K562 (cell line): ENCODE data around the gene DYNLT2.

ENCODE experiments used
- CTCF ChIP-seq, 3 experiments: IDR thresholded peaks in 2 of 3; conservative IDR thresholded peaks in 1 of 3; 2 replicates each; pipeline ENCODE4 v1.5.1; 2011 to 2012; ENCODE audit warnings: low read length in 3 of 3, mild to moderate bottlenecking in 3 of 3, control low read depth in 2 of 3, improper control_type of control experiment in 1 of 3, inconsistent platforms in 1 of 3, low read depth in 1 of 3, mixed read lengths in 1 of 3, moderate library complexity in 1 of 3; ENCODE audit not compliant: insufficient read depth in 2 of 3
- ELF2 ChIP-seq: fragments of 250-450 bp; sonication (Bioruptor Pico); IDR thresholded peaks from 2 replicates; pipeline ENCODE4 v1.5.0; 2021; ENCODE audit warnings: mild to moderate bottlenecking
- EWSR1 ChIP-seq: fragments of 450-650 bp; IDR thresholded peaks from 2 replicates; pipeline ENCODE4 v1.6.1; 2018; ENCODE audit warnings: borderline replicate concordance, mild to moderate bottlenecking, low read depth, moderate library complexity; ENCODE audit not compliant: partially characterized antibody
- GATA2 ChIP-seq: sonication (generic); formaldehyde crosslinking; IDR thresholded peaks from 2 replicates; pipeline ENCODE4 v1.4.0; 2020; ENCODE audit warnings: mild to moderate bottlenecking, missing genetic modification reagents
- HIVEP1 ChIP-seq: fragments of 250-450 bp; sonication (Bioruptor Pico); IDR thresholded peaks from 2 replicates; pipeline ENCODE4 v1.4.0; 2020; ENCODE audit warnings: mild to moderate bottlenecking
- MAX ChIP-seq: sonication (generic); formaldehyde crosslinking; IDR thresholded peaks from 2 replicates; pipeline ENCODE4 v1.9.0; 2022; ENCODE audit warnings: mild to moderate bottlenecking, missing genetic modification reagents
- POLR2AphosphoS5 ChIP-seq: IDR thresholded peaks from 2 replicates; pipeline ENCODE4 v1.6.1; 2011; ENCODE audit warnings: mild to moderate bottlenecking, low read depth, low read length, moderate library complexity; ENCODE audit not compliant: control insufficient read depth, insufficient read depth
- SMARCC2 ChIP-seq: fragments of 450-650 bp; IDR thresholded peaks from 2 replicates; pipeline ENCODE4 v1.6.1; 2017; ENCODE audit warnings: antibody characterized with exemption, moderate library complexity, mild to moderate bottlenecking, low read depth
- ZNF24 ChIP-seq: fragments of 450-650 bp; IDR thresholded peaks from 2 replicates; pipeline ENCODE4 v1.6.1; 2016
- ZNF277 ChIP-seq: fragments of 250-450 bp; sonication (Bioruptor Pico); IDR thresholded peaks from 2 replicates; pipeline ENCODE4 v1.8.0; 2022; ENCODE audit warnings: inconsistent platforms, mild to moderate bottlenecking, moderate library complexity, borderline replicate concordance

GRCh38 chr6:169709293-169709692 lies 42.1 kb downstream of the DYNLT2 start:
- no peak for TF ChIP-seq ZNF277
- no peak for TF ChIP-seq EWSR1
- no peak for TF ChIP-seq MAX (CRISPR knock-in tag)
- TF ChIP-seq CTCF (IDR thresholded peaks at IDR 0.05 in 2 of 3, conservative IDR thresholded peaks at IDR 0.05 in 1 of 3; ENCODE audit: insufficient read depth in 2 of 3, low read depth in 1 of 3, low read length in 3 of 3): no peak
- TF ChIP-seq ELF2 (CRISPR knock-in tag): no peak
- no peak for TF ChIP-seq HIVEP1
- no peak for TF ChIP-seq ZNF24
- no peak for TF ChIP-seq SMARCC2
- TF ChIP-seq GATA2: no peak
- no peak for TF ChIP-seq POLR2AphosphoS5
